Muscle of leg (tissue), 11 donors: Measurements from ENCODE around the gene ZBTB47. TPM values are rescaled to one million over a fixed set of nuclear protein-coding genes. Genes with fewer than 3 reads are reported as not detected.

Source experiments
- DNase-seq: peaks from one replicate; pipeline ENCODE4 v3.0.0; 2013
- H3K27ac ChIP-seq: one replicate; pipeline ENCODE4 v1.5.1; 2013; ENCODE audit warnings: mild to moderate bottlenecking, low read length, control low read depth
- H3K27me3 ChIP-seq: one replicate; pipeline ENCODE4 v1.6.1; 2013; ENCODE audit warnings: low read length; ENCODE audit not compliant: control insufficient read depth, insufficient read depth
- H3K36me3 ChIP-seq: one replicate; pipeline ENCODE4 v1.6.1; 2013; ENCODE audit warnings: low read length; ENCODE audit not compliant: control insufficient read depth, insufficient read depth
- H3K4me1 ChIP-seq: one replicate; pipeline ENCODE4 v1.6.1; 2013; ENCODE audit warnings: low read length; ENCODE audit not compliant: control insufficient read depth, insufficient read depth
- H3K4me3 ChIP-seq: one replicate; pipeline ENCODE4 v1.5.1; 2013; ENCODE audit warnings: low read length, control low read depth
- H3K9me3 ChIP-seq: replicated peaks from 2 replicates; pipeline ENCODE4 v1.6.1; 2013; ENCODE audit warnings: low read depth, low read length; ENCODE audit not compliant: control insufficient read depth
- WGBS: methylation state at CpG from one replicate; pipeline ENCODE4 v1.1.5; 2013; ENCODE audit warnings: missing lambda C conversion rate; ENCODE audit not compliant: insufficient coverage; 5-methylcytosine and 5-hydroxymethylcytosine counted together
- polyA plus RNA-seq, 8 donors: library from polyadenylated mRNA; unstranded; fragments of 120-200 nt; gene quantifications; one replicate each; pipeline versions ENCODE4 v1.2.1 to v1.2.3, GENCODE V29; 2013; ENCODE audit warnings: inconsistent platforms in 1 of 8, low replicate concordance in 1 of 8; ENCODE audit not compliant: insufficient read length in 8 of 8, insufficient read depth in 1 of 8
- total RNA-seq: library from RNA; stranded (reverse); fragments of 120-200 nt; gene quantifications from one replicate; pipeline ENCODE4 v1.2.4, GENCODE V29; 2013

Gene ZBTB47
- total and polyA plus RNA-seq, 9 donors, result 25.9 to 36.6 (median 31.4) TPM

- WGBS, result 71% methylated on average over 8 of the region's 19 CpGs
- no peak overlapping the region for H3K27ac ChIP-seq
- no peaks in the 10 kb centered on the region for H3K27me3 ChIP-seq
- H3K4me3 ChIP-seq, result no peak overlapping the region
- H3K36me3 ChIP-seq, result peaks cover 26% of the 10 kb centered on the region
- no peak for DNase-seq
- no peaks in the 10 kb centered on the region for H3K9me3 ChIP-seq
- peaks cover 40% of the 10 kb centered on the region for H3K4me1 ChIP-seq
Observed at GRCh38 chr3:42664438-42664803, 10.9 kb downstream of the ZBTB47 start.

- WGBS, result 74% methylated on average over 7 of the region's 15 CpGs
- DNase-seq, result no peak
- peaks cover 18% of the 10 kb centered on the region for H3K36me3 ChIP-seq
- H3K9me3 ChIP-seq, result no peaks in the 10 kb centered on the region
- no peaks in the 10 kb centered on the region for H3K27me3 ChIP-seq
- H3K4me3 ChIP-seq, result no peak overlapping the region
- H3K27ac ChIP-seq, result no peak overlapping the region
- H3K4me1 ChIP-seq, result peaks cover 40% of the 10 kb centered on the region
Observed at GRCh38 chr3:42665050-42665878, 11.8 kb downstream of the ZBTB47 start.

DNA sequence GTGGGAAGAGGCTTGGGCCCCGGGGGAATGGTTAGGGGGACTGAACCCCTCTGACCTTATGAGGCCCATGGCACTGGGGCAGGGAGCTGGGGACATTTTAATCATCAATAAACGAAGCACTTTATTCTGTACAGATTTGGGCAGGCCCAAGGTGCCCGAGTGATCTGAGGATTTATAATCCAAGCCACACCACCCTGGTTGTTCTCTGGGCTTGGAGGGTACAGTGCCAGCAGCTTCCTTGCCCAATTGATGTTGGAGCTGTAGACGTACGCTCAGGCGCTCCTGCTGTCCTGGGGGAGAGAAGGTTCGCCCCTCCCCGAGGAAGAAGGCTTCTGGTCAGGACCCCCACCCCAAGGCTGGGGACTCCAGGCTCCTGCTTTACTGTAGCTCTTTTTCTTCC is 12.5 kb downstream of the ZBTB47 start:
- DNase-seq, result no peak
- Histone ChIP-seq H3K27me3 (no peaks in the 10 kb centered on the region), H3K9me3 (no peaks in the 10 kb centered on the region), H3K36me3 (peaks cover 12% of the 10 kb centered on the region), H3K4me1 (peaks cover 40% of the 10 kb centered on the region), H3K4me3 (no peak overlapping the region), H3K27ac (no peak overlapping the region)
- 74% methylated on average over 6 of the region's 8 CpGs for WGBS

- no peak for DNase-seq
- Histone ChIP-seq H3K27ac (peak overlapping the region; percentile 6), H3K9me3 (no peaks in the 10 kb centered on the region), H3K4me3 (no peak overlapping the region), H3K27me3 (no peaks in the 10 kb centered on the region), H3K4me1 (peaks cover 38% of the 10 kb centered on the region), H3K36me3 (peaks cover 6% of the 10 kb centered on the region)
- 37% methylated on average over 2 of the region's 4 CpGs for WGBS
Observed at GRCh38 chr3:42666577-42666998, 13.1 kb downstream of the ZBTB47 start.

DNA sequence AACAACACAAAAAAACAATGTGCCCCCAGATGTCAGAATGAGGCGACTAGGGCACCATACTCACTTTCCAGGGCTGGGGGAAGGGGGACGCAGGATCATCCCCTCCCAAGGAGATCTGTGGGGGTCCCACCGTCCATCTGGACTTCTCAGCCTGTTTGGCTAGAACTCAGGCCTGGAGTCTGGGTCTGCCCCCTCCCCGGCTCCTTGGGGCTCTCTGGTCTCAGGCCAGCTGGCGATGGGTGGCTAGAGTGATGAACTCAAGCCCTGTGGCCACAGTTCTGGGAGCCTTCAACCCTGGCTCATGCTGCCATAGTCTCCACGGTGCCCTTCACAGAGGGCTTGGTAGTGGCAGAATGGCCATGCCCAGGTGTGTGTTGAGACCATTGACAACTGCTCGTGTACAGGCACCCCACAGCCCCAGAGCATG is 13.6 kb downstream of the ZBTB47 start:
- Histone ChIP-seq H3K36me3 (peaks cover 1% of the 10 kb centered on the region), H3K4me3 (no peak overlapping the region), H3K9me3 (no peaks in the 10 kb centered on the region), H3K27me3 (no peaks in the 10 kb centered on the region), H3K4me1 (peaks cover 37% of the 10 kb centered on the region), H3K27ac (no peak overlapping the region)
- DNase-seq, result no peak
- WGBS, result 57% methylated on average over 5 of the region's 7 CpGs

- Histone ChIP-seq H3K4me3 (no peak overlapping the region), H3K27me3 (no peaks in the 10 kb centered on the region), H3K9me3 (no peaks in the 10 kb centered on the region), H3K4me1 (peaks cover 37% of the 10 kb centered on the region), H3K36me3 (no peaks in the 10 kb centered on the region), H3K27ac (no peak overlapping the region)
- peak; percentile 57 for DNase-seq
- WGBS, result 49% methylated on average over 4 of the region's 8 CpGs
Observed at GRCh38 chr3:42667523-42668412, 14.3 kb downstream of the ZBTB47 start.

DNA sequence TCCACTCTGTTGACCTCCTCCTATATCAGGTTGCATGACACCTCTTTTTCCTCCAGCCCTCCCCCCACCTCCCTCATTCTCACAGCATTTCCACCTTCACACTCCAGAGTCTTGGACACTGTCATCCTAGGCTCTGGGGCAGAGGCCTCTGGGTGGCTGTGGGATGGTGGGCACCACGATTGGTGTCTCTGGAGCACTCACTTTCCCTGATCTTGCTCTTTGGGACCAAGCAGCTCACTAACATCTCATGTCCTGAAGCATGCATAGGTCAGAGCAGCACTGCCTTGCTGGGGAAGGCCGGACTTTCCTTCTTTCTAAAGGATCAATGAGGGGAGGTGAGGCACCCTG is 14.9 kb downstream of the ZBTB47 start:
- no peak overlapping the region for H3K4me3 ChIP-seq
- H3K36me3 ChIP-seq, result no peaks in the 10 kb centered on the region
- H3K27me3 ChIP-seq, result no peaks in the 10 kb centered on the region
- H3K4me1 ChIP-seq, result peaks cover 37% of the 10 kb centered on the region
- DNase-seq, result no peak
- no peak overlapping the region for H3K27ac ChIP-seq
- no CpG with 5 or more reads among the region's 2 CpGs for WGBS
- no peaks in the 10 kb centered on the region for H3K9me3 ChIP-seq

GRCh38 chr3:42668793-42669217 is 15.3 kb downstream of the ZBTB47 start:
- DNase-seq, result no peak
- WGBS, result 73% methylated on average over 4 of the region's 4 CpGs
- no peaks in the 10 kb centered on the region for H3K36me3 ChIP-seq

DNA sequence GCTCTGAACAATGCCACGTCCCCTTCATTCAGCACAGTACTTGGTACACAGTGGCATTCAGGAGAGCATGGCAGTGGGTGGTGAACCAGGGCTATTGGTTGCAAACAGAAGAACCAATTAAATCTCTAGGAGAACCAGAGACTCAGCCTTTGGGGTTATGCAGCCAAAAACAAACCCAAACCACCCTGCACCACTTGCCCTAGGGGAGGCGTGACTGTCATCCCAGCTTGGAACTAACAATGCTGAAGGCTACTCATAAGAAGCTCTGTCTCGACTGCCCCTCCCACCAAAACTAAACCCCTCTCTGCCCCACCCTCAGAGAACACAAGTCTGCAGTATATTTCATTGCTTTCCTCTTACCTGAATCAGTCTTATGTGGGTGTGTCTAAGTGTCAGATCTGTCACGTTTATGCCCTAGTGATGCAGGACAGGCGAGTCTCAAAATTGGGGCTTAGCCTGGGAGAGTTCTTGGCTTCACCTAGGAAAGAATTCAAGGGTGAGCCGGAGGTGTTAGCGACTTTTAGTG is 16.6 kb downstream of the ZBTB47 start:
- no peaks in the 10 kb centered on the region for H3K27me3 ChIP-seq
- DNase-seq, result no peak
- H3K36me3 ChIP-seq, result no peaks in the 10 kb centered on the region
- no peak overlapping the region for H3K27ac ChIP-seq
- no peak overlapping the region for H3K4me3 ChIP-seq
- H3K4me1 ChIP-seq, result peaks cover 37% of the 10 kb centered on the region
- H3K9me3 ChIP-seq, result no peaks in the 10 kb centered on the region
- 75% methylated on average over 2 of the region's 7 CpGs for WGBS

More at GRCh38 chr3:42668793-42669217, 15.3 kb downstream of the ZBTB47 start:
- H3K4me3 ChIP-seq, result no peak overlapping the region
- H3K27ac ChIP-seq, result no peak overlapping the region
- H3K4me1 ChIP-seq, result peaks cover 37% of the 10 kb centered on the region
- no peaks in the 10 kb centered on the region for H3K9me3 ChIP-seq
- H3K27me3 ChIP-seq, result no peaks in the 10 kb centered on the region

DNA sequence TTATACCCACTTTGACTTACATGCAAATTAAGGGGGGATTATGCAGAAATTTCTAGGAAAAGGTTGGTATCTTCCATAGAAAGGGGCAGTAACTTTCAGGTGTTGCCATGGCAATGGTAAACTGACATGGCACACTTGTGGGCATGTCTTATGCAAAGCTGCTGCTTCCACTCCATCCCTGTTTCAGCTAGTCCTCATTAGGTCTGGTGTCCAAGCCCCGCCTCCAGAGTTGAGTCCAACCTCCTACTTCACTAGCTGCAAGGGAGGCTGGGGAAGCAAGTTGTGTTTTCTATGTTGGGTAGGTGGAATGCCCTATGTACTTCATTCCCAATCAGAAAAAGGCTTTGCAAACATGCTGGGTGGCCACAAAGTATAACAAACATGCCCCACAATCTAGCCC is 17.2 kb downstream of the ZBTB47 start:
- no CpG with 5 or more reads among the region's 1 CpG for WGBS

More for the DNA sequence above, 17.2 kb downstream of the ZBTB47 start:
- Histone ChIP-seq H3K4me1 (peaks cover 32% of the 10 kb centered on the region), H3K9me3 (no peaks in the 10 kb centered on the region), H3K27me3 (no peaks in the 10 kb centered on the region), H3K27ac (no peak overlapping the region), H3K4me3 (no peak overlapping the region), H3K36me3 (no peaks in the 10 kb centered on the region)
- DNase-seq, result no peak
